GM19023 (cell line): Measurements from ENCODE around the gene SVIL.
"Not testable (repeated sequence)": the region's sequence is repeated elsewhere in the genome, so short reads cannot be mapped to it uniquely, and the experiment has no call there.

Experiments used
- ATAC-seq: cut with Tn5 transposase; IDR thresholded peaks from one replicate; pipeline ENCODE4 v1.9.1; 2021; ENCODE audit warnings: mild to moderate bottlenecking, moderate library complexity; ENCODE audit not compliant: unreplicated experiment

Gene SVIL

GRCh38 chr10:29522061-29522855, 112.5 kb downstream of the SVIL start:
- ATAC-seq, result no peak

- no peak for ATAC-seq
Measured at GRCh38 chr10:29519659-29520058, 115.1 kb downstream of the SVIL start.

DNA sequence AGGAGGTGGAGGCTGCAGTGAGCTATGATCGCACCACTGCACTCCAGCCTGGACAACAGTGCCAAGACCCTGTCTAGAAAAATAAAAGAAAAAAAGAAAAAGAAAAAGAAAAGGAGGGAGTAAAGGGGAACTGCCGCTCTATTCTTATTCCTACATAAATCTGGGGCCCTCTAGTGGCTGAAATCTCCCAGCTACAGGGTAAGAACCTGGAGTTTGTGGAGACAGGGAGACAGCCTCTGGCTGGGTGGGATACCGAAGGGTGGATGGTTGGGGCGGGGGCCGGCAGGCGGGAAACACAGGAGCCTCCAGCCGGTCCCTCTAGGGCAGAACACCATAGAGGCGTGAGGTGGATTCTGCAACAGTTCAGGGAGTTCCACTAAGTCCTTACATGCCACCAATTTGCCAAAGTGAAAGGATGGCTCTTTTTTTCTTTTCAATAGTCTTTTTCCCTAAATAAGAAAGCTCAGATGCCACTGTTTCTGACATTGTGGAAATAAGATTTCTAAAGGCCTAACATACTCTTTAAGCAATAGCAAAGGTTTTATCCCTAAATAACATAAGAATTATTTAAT, 117.3 kb downstream of the SVIL start:
- ATAC-seq, result no peak

DNA sequence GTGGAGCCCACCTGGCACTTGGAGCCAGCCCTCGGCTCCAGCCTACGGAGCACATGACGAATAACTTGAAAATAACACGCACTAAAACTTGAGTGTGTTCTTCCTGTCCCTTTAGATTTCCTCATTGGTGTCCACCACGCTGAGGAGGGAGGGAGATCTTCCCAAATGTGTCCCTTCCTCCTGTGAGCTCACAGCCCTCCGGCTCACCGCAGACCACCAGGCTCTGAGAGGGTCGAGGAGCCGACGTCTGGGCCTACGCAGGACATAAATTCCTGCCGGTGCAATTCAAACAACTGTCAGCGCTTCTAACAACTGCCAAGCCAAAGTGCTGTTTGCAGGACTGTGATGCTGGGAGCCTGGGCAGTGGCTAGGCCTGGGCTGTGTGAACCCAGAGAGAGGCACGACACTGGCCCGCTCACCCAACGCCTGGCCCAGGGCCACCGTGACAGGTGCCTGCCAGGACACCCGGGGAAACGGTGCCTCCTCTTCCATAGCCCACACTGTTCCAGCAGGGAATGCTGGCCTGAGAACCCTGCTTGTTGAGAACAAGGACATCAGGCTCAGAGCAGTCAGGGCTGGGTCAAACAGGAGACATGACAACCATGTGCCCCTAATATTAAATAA, 118.3 kb downstream of the SVIL start:
- not testable (repeated sequence) for ATAC-seq

- ATAC-seq, result not testable (repeated sequence)
Measured at GRCh38 chr10:29515879-29516278, 118.9 kb downstream of the SVIL start.

- not testable (repeated sequence) for ATAC-seq
Measured at GRCh38 chr10:29515104-29515503, 119.7 kb downstream of the SVIL start.

DNA sequence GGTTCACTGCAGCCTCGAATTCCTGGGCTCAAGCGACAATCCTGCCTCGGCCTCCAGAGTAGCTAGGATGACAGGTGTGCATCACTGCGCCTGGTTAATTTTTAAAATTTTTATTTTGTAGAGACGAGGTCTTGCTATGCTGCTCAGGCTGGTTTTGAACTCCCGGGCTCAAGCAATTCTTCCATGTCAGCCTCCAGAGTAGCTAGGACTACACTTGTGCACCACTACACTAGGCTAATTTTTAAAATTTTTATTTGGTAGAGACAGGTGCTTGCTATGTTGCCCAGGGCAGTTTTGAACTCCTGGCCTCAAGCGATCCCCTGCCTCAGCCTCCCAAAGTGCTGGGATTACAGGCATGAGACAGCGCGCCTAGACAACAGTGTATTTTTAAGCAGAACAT, 120.5 kb downstream of the SVIL start:
- ATAC-seq, result no peak

DNA sequence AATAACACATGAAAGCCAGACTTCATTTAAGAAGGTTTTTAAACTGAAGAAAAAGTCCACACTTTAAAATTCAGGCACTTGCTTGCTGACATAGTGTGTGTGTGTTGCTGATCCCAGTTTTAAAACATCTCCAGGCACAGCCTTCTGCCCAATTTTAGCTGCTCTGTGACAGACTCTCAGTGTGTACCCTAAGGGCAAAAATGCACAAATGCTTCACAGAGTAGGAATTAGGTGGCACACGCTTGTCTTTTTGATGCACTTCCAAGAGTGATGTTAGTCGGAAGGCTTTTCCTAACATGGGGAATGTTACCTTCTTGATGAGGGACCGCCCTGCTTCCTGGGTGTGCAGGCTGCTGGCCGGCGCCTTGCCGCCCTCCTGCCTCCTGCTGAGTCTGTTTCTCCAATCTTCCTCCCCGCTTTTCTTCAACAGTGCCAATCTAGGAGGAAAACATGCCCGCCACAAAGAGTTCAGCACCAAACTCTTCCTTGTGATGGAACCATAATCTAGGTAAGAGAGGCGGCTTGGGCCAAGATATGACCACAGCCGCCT, 122.3 kb downstream of the SVIL start:
- no peak for ATAC-seq

DNA sequence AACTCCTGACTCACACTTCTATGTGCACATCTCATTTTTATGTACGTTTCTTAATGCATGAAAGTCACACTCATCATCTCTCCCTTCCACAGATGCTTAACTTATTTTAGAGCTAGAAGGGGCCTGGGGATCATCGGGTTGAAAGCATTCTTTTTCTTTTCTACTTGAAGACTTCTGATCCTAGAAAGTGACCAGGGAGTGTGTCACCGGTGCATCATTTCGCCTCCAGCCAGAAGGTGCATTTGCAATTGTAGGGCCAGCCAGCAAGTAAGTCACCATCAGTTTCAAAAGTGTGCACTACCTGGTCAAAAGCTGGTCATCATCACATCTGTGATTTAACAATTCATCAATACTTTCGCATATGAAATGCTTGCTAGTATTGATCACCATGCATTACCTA, 123.0 kb downstream of the SVIL start:
- not testable (repeated sequence) for ATAC-seq

DNA sequence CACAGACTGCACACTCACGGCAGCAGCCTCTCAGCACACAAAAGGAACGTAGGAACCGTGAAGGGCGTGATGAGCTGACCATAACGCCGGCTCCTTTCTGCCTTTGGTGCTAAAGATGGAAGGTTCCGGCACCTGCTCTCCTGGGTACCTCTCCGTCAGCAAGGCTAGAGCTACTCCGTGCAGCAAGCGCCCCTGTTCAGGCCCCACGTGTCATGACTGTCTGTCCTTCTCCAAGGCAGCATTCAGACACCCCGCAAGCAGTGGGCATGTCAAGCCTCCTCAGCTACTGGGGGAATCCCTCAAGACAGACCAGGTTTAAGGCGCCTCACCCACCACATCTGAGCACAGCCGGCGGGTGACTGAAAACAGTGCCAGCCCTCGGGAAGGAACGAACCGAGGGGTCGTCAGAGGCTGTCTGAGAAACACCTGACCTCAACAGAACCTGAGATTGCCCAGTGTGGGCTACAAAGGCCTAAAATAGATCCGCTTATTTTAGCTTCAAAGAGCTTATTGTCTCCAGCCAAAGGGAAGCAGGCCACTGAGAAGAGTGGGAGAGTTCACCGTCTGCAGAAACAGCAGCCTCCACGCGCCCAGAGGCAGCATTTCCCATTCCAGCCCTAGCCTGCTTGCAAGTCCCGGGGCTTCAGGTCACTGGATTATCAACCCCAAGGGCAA, 124.2 kb downstream of the SVIL start:
- not testable (repeated sequence) for ATAC-seq

GRCh38 chr10:29508554-29509244, 126.1 kb downstream of the SVIL start:
- ATAC-seq, result no peak

- not testable (repeated sequence) for ATAC-seq
Measured at GRCh38 chr10:29507750-29508149, 127.0 kb downstream of the SVIL start.

DNA sequence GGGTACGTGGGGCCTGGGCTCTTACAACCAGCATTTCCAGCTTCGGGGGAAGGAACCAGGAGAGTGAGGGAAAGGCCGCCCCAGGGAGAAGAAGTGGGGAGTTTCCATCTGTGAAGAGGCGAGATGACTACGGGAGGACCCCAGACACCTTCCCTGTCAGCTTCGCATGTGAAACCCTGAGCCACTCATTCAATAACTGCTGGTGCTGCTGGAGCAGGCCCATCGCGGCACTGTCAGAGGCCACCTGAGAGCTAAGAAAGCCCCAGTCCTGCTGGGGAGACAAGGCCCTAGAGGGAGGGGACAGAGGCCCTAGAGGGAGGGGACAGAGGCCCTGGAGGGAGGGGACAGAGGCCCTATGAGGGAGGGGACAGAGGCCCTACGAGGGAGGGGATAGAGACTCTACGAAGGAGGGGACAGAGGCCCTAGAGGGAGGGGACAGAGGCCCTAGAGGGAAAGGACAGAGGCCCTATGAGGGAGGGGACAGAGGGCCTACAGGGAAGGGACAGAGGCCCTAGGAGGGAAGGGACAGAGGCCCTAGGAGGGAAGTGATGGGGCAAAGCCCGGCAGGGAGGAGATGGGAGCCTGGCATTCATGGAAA, 128.3 kb downstream of the SVIL start:
- ATAC-seq, result not testable (repeated sequence)

DNA sequence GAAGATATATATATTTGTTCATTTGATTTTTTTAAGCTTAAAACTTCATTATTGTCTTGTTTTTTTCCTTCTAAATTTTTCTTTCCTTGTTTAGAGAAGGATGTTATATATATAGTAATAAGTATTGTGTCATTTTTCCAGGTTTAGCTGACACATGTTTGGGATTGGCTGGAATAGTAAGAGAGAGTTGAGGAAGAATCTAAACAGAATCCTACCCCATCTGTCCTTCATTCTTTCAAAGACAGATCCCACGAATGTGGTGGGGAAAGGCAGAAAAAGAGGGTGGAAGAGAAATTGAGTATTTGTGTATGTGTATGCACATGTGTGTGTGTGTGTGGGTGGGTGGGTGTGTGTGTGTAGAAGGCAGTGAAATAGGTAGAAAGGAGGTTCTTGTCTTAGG, 132.4 kb downstream of the SVIL start:
- ATAC-seq, result no peak

GRCh38 chr10:29501692-29502091, 133.1 kb downstream of the SVIL start:
- ATAC-seq, result no peak

- no peak for ATAC-seq
Measured at GRCh38 chr10:29499993-29500537, 134.7 kb downstream of the SVIL start.

- ATAC-seq, result peak; percentile 81
Measured at GRCh38 chr10:29496341-29497162, 138.2 kb downstream of the SVIL start.

DNA sequence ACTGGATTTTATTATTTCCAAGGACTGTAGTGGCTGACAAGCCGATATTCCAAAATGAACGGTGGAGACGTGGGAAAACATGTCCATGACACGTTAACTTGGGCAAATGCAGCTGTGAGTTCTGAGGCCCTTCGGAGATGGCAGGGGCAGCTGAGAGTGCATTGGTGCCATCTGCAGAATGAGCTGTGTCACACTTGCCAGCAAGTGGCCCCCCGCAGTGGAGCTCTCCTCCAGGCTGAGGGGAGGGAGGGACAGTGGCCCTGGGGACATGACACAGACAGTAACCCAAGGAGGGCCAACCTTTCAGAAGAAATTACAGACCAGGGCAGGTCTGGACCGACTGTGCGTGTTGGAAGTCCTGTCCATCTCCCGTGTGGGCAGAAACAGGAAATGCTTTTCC, 139.4 kb downstream of the SVIL start:
- no peak for ATAC-seq

- no peak for ATAC-seq
Measured at GRCh38 chr10:29493697-29494096, 141.1 kb downstream of the SVIL start.
